Keratinocyte (primary cell): Measurements from ENCODE around the gene TENM4. TPM values are rescaled to one million over a fixed set of nuclear protein-coding genes. Genes with fewer than 3 reads are reported as not detected.

Experiments used
- DNase-seq: peaks from one replicate; pipeline ENCODE4 v3.0.0-alpha.2; 2011; ENCODE audit warnings: low read depth, missing footprints, low spot score
- FAIRE-seq: peaks from 2 replicates; lab custom pipeline; 2011; peaks lifted over from hg19 to GRCh38; lab: Jason Lieb, UNC
- H2AFZ ChIP-seq: 2 replicates; pipeline ENCODE4 v1.6.0; 2012; ENCODE audit warnings: low read length, control low read depth, inconsistent platforms; ENCODE audit not compliant: control insufficient read depth
- H3K27ac ChIP-seq: 2 replicates; pipeline ENCODE4 v1.5.1; 2011; ENCODE audit warnings: low read length; ENCODE audit not compliant: control insufficient read depth, insufficient read depth
- H3K27me3 ChIP-seq: 3 replicates; pipeline ENCODE4 v1.6.0; 2011; ENCODE audit warnings: low read length; ENCODE audit not compliant: control insufficient read depth, insufficient read depth; ENCODE audit errors: extremely low read depth
- H3K36me3 ChIP-seq, 2 experiments: 2 replicates in 1 of 2; 3 replicates in 1 of 2; pipeline ENCODE4 v1.5.1; 2011; ENCODE audit warnings: low read length in 2 of 2, mild to moderate bottlenecking in 1 of 2; ENCODE audit not compliant: control insufficient read depth in 2 of 2, insufficient read depth in 2 of 2; ENCODE audit errors: extremely low read depth in 1 of 2
- H3K4me1 ChIP-seq: 3 replicates; pipeline ENCODE4 v1.5.1; 2011; ENCODE audit warnings: low read length; ENCODE audit not compliant: control insufficient read depth, insufficient read depth; ENCODE audit errors: extremely low read depth
- H3K4me2 ChIP-seq: 3 replicates; pipeline ENCODE4 v1.6.0; 2011; ENCODE audit warnings: low read depth, low read length; ENCODE audit not compliant: control insufficient read depth, insufficient read depth; ENCODE audit errors: extremely low read depth
- H3K4me3 ChIP-seq, 3 experiments: fragments of 200-600 bp in 1 of 3; sonication (generic) in 1 of 3; 2 replicates in 2 of 3; 3 replicates in 1 of 3; pipeline ENCODE4 v1.5.1; 2011 to 2016; ENCODE audit warnings: low read length in 3 of 3, mild to moderate bottlenecking in 3 of 3, control low read depth in 2 of 3, inconsistent platforms in 1 of 3, low read depth in 1 of 3, mixed read lengths in 1 of 3, mixed run types in 1 of 3, moderate library complexity in 1 of 3; ENCODE audit not compliant: control insufficient read depth in 2 of 3, insufficient read depth in 2 of 3; ENCODE audit errors: extremely low read depth in 1 of 3
- H3K79me2 ChIP-seq: 2 replicates; pipeline ENCODE4 v1.6.0; 2012; ENCODE audit warnings: low read length; ENCODE audit not compliant: control insufficient read depth, insufficient read depth
- H3K9ac ChIP-seq: 3 replicates; pipeline ENCODE4 v1.6.0; 2011; ENCODE audit warnings: low read length; ENCODE audit not compliant: control insufficient read depth, insufficient read depth; ENCODE audit errors: extremely low read depth
- H3K9me1 ChIP-seq: 3 replicates; pipeline ENCODE4 v1.6.0; 2011; ENCODE audit warnings: low read length; ENCODE audit not compliant: control insufficient read depth, insufficient read depth; ENCODE audit errors: extremely low read depth
- H3K9me3 ChIP-seq: 2 replicates; pipeline ENCODE4 v1.5.1; 2012; ENCODE audit warnings: low read depth, low read length; ENCODE audit not compliant: control insufficient read depth
- H4K20me1 ChIP-seq: 3 replicates; pipeline ENCODE4 v1.6.0; 2011; ENCODE audit warnings: low read length; ENCODE audit not compliant: control insufficient read depth, insufficient read depth; ENCODE audit errors: extremely low read depth
- EZH2 ChIP-seq: IDR thresholded peaks from one replicate; pipeline ENCODE4 v1.6.1; 2012; ENCODE audit warnings: inconsistent platforms, mild to moderate bottlenecking, low read length, moderate library complexity
- dilution Hi-C: fragments of 300-500 bp; cut with MboI; formaldehyde crosslinking; loops from one replicate; pipeline ENCODE4 v1.7.0; 2020; ENCODE audit warnings: low sequenced_read_pairs; ENCODE audit not compliant: extremely low pct_ligation_motif_present
- polyA plus RNA-seq, 5 experiments: library from polyadenylated mRNA; depleted of rRNA in 3 of 5; stranded (reverse) in 3 of 5; stranded (forward) in 1 of 5; unstranded in 1 of 5; fragments of >200 nt; gene quantifications; 1 replicate in 1 of 5; 2 replicates in 3 of 5; 3 replicates in 1 of 5; pipeline versions ENCODE4 v1.2.1 to v1.2.3, GENCODE V29; 2011 to 2012; ENCODE audit warnings: missing spikeins in 2 of 5, low read depth in 1 of 5, low replicate concordance in 1 of 5
- TF ChIP-seq, protein P1 (sequence below), 3 experiments: IDR thresholded peaks in 1 of 3; conservative IDR thresholded peaks in 1 of 3; optimal IDR thresholded peaks in 1 of 3; 2 replicates in 2 of 3; 3 replicates in 1 of 3; pipeline versions ENCODE3 to v1.5.1; 2011; ENCODE audit warnings: low read length in 3 of 3, mild to moderate bottlenecking in 3 of 3, moderate library complexity in 2 of 3, control low read depth in 1 of 3, inconsistent platforms in 1 of 3; ENCODE audit not compliant: insufficient read depth in 2 of 3; ENCODE audit errors: extremely low read depth in 1 of 3

TENM4 gene
- polyA plus RNA-seq, 1 donor (not counting 4 experiments of a cell fraction or from before 2014, with no cell fraction given) = 3.5 TPM

DNA sequence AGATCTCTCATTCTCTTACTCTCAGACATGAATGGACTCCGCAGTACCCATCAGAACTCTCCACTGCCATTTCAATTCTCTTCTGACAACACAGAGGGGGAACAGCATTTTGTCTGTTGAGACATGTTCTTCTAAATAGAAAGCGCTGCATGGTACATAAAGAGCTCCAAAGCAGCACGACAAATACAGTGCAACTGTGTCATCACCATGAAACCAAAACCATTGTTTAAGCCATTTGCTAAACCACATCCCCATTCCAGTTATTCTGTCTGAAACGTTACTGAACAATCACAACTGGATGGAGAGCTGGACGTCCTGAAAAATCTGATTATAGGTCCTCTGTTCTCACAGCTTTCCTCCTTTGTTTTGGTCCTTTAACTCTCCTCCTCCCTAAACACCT, 17.9 kb upstream of the TENM4 start:
- Histone ChIP-seq H4K20me1 (no peaks in the 10 kb centered on the region), H3K27me3 (no peaks in the 10 kb centered on the region), H3K9ac (no peak overlapping the region), H3K4me1 (peaks cover 9% of the 10 kb centered on the region), H3K9me1 (no peaks in the 10 kb centered on the region), H3K4me3 (no peak overlapping the region), H3K9me3 (no peaks in the 10 kb centered on the region), H2AFZ (no peak overlapping the region), H3K36me3 (no peaks in the 10 kb centered on the region), H3K27ac (no peak overlapping the region), H3K79me2 (no peaks in the 10 kb centered on the region), H3K4me2 (no peak overlapping the region)
- FAIRE-seq (no peak), DNase-seq (no peak)
- dilution Hi-C loops = no loop called here
- no peak for TF ChIP-seq EZH2
- TF ChIP-seq, protein P1, sequence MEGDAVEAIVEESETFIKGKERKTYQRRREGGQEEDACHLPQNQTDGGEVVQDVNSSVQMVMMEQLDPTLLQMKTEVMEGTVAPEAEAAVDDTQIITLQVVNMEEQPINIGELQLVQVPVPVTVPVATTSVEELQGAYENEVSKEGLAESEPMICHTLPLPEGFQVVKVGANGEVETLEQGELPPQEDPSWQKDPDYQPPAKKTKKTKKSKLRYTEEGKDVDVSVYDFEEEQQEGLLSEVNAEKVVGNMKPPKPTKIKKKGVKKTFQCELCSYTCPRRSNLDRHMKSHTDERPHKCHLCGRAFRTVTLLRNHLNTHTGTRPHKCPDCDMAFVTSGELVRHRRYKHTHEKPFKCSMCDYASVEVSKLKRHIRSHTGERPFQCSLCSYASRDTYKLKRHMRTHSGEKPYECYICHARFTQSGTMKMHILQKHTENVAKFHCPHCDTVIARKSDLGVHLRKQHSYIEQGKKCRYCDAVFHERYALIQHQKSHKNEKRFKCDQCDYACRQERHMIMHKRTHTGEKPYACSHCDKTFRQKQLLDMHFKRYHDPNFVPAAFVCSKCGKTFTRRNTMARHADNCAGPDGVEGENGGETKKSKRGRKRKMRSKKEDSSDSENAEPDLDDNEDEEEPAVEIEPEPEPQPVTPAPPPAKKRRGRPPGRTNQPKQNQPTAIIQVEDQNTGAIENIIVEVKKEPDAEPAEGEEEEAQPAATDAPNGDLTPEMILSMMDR (optimal IDR thresholded peaks at IDR 0.05 in 1 of 3, IDR thresholded peaks at IDR 0.05 in 1 of 3, conservative IDR thresholded peaks at IDR 0.05 in 1 of 3; ENCODE audit: extremely low read depth in 1 of 3, insufficient read depth in 2 of 3, low read length in 3 of 3) = no peak

- H3K9me1 ChIP-seq = no peaks in the 10 kb centered on the region
- H4K20me1 ChIP-seq = no peaks in the 10 kb centered on the region
- H3K36me3 ChIP-seq = no peaks in the 10 kb centered on the region
- no peaks in the 10 kb centered on the region for H3K27me3 ChIP-seq
- H3K9ac ChIP-seq = no peak overlapping the region
- no peak overlapping the region for H2AFZ ChIP-seq
- peaks cover 6% of the 10 kb centered on the region for H3K4me1 ChIP-seq
- no peaks in the 10 kb centered on the region for H3K79me2 ChIP-seq
- no peak for DNase-seq
- TF ChIP-seq, protein P1 (optimal IDR thresholded peaks at IDR 0.05 in 1 of 3, IDR thresholded peaks at IDR 0.05 in 1 of 3, conservative IDR thresholded peaks at IDR 0.05 in 1 of 3; ENCODE audit: extremely low read depth in 1 of 3, insufficient read depth in 2 of 3, low read length in 3 of 3) = no peak
- TF ChIP-seq EZH2 = no peak
- FAIRE-seq = no peak
- no peaks in the 10 kb centered on the region for H3K9me3 ChIP-seq
- dilution Hi-C loops = no loop called here
- H3K4me3 ChIP-seq = no peak overlapping the region
- H3K27ac ChIP-seq = no peak overlapping the region
- H3K4me2 ChIP-seq = no peak overlapping the region
Measured at GRCh38 chr11:79456501-79456900, 15.7 kb upstream of the TENM4 start.
